Psoas muscle (tissue), 8 donors: ENCODE data around the gene CCDC192. TPM values are rescaled to one million over a fixed set of nuclear protein-coding genes. Genes with fewer than 3 reads are reported as not detected.

Source experiments
- ATAC-seq, 4 donors: fragments of 200-7000 bp; cut with Tn5 transposase; one replicate each; pipeline ENCODE4 v1.9.1; 2020; ENCODE audit warnings: moderate library complexity in 3 of 4, mild to moderate bottlenecking in 2 of 4
- DNase-seq, 2 donors: peaks; one replicate each; pipeline ENCODE4 v3.0.0-alpha.2; 2020
- H3K27ac ChIP-seq: fragments of 200-600 bp; one replicate; pipeline ENCODE4 v1.8.0; 2022
- H3K27me3 ChIP-seq, 3 donors: fragments of 200-600 bp in 1 of 3; one replicate each; pipeline versions ENCODE4 v1.6.1 to v1.8.0; 2013 to 2022; ENCODE audit warnings: low read length in 2 of 3, mild to moderate bottlenecking in 2 of 3, moderate library complexity in 1 of 3; ENCODE audit not compliant: insufficient read depth in 3 of 3
- H3K36me3 ChIP-seq, 2 donors: fragments of 200-600 bp in 1 of 2; one replicate each; pipeline versions ENCODE4 v1.6.1 to v1.8.0; 2013 to 2022; ENCODE audit warnings: low read depth in 1 of 2, mild to moderate bottlenecking in 1 of 2, moderate library complexity in 1 of 2; ENCODE audit not compliant: insufficient read depth in 1 of 2
- H3K4me1 ChIP-seq: fragments of 200-600 bp; one replicate; pipeline ENCODE4 v1.8.0; 2022
- H3K4me3 ChIP-seq: fragments of 200-600 bp; one replicate; pipeline ENCODE4 v1.8.0; 2022; ENCODE audit warnings: mild to moderate bottlenecking
- H3K9me3 ChIP-seq: fragments of 200-600 bp; one replicate; pipeline ENCODE4 v1.8.0; 2022
- WGBS, 3 donors: extraction: QIAGEN DNeasy Blood & Tissue Kit; methylation state at CpG; one replicate each; pipeline versions ENCODE4 v1.1.6 to v1.1.7; 2013; 5-methylcytosine and 5-hydroxymethylcytosine counted together
- intact Hi-C, 2 donors: fragments of 100-400 bp; cut with DNase I; formaldehyde crosslinking; loops; one replicate each; pipeline versions ENCODE4 v1.11.0 to v1.14.2; 2022
- polyA plus RNA-seq, 3 donors: library from polyadenylated mRNA; stranded (reverse); fragments of 200-250 nt; gene quantifications; one replicate each; pipeline ENCODE4 v1.2.3, GENCODE V29; 2013
- total RNA-seq, 4 donors: library from RNA; stranded (reverse); fragmentation: NEBNext Ultra II Directional in 2 of 4; extraction: Animal tissue kit (Norgen Biotek cat#: 25700) in 2 of 4; gene quantifications; one replicate each; pipeline versions ENCODE4 v1.2.1 to v1.2.4, GENCODE V29; 2021 to 2023
- TF ChIP-seq, protein P1 (sequence below): fragments of 200-600 bp; IDR thresholded peaks from one replicate; pipeline ENCODE4 v1.8.0; 2022; ENCODE audit warnings: antibody characterized with exemption
- donor health status: healthy with polysubstance abuse.
- donor health status: DM: no; HTN: no; CAD: no; lungs with moderate emphysema.
- donor health status: Bipolar disorder and iron deficiency.
- donor health status: healthy.
- donor health status: DM: yes; HTN: yes; CAD: no.
- donor health status: DM: no; HTN: no; CAD: no.
- donor health status: DM: no; HTN: no; CAD: no.
- donor health status: DM: yes; HTN: yes; CAD: no.

The CCDC192 gene
- total and polyA plus RNA-seq, 7 donors = 0.12 to 1.2 (median 0.19) TPM; not detected in 4

DNA sequence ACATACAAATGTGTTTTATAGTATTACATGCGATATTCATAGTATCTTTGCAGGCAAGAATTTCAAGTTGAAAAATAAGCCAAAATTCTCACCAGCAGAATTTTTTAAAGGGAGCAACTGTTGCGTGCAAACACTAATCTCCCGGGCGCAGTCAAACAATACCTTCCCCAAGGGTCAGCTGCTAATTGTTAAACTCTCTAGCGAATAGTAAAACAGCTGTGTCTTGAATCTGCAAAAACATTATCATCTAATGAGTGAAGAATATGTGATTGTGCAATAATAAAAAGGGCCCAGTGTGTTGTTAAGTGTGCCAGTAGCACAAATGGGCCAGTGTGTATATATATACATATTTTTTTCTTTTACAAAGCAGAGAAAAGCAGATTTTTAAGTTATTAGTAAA, 131.4 kb downstream of the CCDC192 start:
- ATAC-seq (no peak), DNase-seq (no peak)
- Histone ChIP-seq H3K4me1 (peaks cover 13% of the 10 kb centered on the region), H3K36me3 (no peaks in the 10 kb centered on the region), H3K27ac (no peak overlapping the region), H3K4me3 (no peak overlapping the region), H3K27me3 (no peaks in the 10 kb centered on the region), H3K9me3 (no peaks in the 10 kb centered on the region)
- 29 to 45% (median 31%) methylated on average over 5 of the region's 5 CpGs for WGBS, 3 donors
- TF ChIP-seq, protein P1, sequence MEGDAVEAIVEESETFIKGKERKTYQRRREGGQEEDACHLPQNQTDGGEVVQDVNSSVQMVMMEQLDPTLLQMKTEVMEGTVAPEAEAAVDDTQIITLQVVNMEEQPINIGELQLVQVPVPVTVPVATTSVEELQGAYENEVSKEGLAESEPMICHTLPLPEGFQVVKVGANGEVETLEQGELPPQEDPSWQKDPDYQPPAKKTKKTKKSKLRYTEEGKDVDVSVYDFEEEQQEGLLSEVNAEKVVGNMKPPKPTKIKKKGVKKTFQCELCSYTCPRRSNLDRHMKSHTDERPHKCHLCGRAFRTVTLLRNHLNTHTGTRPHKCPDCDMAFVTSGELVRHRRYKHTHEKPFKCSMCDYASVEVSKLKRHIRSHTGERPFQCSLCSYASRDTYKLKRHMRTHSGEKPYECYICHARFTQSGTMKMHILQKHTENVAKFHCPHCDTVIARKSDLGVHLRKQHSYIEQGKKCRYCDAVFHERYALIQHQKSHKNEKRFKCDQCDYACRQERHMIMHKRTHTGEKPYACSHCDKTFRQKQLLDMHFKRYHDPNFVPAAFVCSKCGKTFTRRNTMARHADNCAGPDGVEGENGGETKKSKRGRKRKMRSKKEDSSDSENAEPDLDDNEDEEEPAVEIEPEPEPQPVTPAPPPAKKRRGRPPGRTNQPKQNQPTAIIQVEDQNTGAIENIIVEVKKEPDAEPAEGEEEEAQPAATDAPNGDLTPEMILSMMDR = no peak
- intact Hi-C loops = loop anchor here in 1 of 2 donors (5.0 kb wide), 1 partner anchor 77 kb away; no protein-coding TSS in a partner anchor

DNA sequence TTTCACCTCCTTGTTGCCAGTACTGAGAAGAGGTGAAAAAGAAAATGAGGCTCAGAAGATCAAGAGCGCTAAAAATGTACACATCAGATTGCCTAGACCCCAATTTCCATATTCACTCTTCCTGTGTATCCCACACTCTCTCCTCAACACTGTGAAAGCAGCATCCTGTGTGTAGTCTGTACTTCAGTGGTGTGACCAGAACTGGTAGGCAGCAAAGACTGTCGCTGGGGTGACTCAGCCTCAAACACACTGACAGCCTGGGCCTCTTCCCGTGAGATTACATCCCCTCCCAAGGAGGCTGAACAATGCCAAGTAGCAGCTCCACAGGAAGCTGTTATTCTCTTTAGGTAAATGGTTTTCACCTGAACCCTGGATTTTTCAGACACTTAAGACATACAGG, 135.5 kb downstream of the CCDC192 start:
- WGBS, 3 donors = 70 to 79% (median 76%) methylated on average over 3 of the region's 3 CpGs
- Histone ChIP-seq H3K36me3 (no peaks in the 10 kb centered on the region), H3K27me3 (no peaks in the 10 kb centered on the region), H3K9me3 (no peaks in the 10 kb centered on the region), H3K4me3 (no peak overlapping the region), H3K27ac (no peak overlapping the region), H3K4me1 (no peaks in the 10 kb centered on the region)
- intact Hi-C loops = no loop called here
- TF ChIP-seq, protein P1 = no peak
- DNase-seq = no peak
- ATAC-seq = no peak

DNA sequence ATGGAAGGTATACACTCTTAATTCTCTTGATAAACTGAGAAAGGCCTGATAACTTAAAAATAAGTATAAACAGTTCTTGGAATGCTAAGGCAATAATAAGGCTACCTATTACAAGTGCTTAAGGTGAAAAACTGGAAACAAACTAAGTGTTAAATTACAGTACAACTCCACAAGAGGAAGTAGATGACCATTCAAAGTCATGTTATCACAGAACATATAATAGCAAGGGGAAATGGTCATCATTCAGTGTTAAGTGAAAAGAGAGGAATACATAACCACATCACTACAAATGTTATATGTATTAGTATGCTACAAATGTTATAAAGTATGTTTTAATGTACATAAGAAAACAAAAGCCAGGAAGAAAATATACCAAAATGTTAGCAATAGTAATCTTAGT, 135.9 kb downstream of the CCDC192 start:
- Histone ChIP-seq H3K27me3 (no peaks in the 10 kb centered on the region), H3K4me1 (no peaks in the 10 kb centered on the region), H3K4me3 (no peak overlapping the region), H3K36me3 (no peaks in the 10 kb centered on the region), H3K9me3 (no peaks in the 10 kb centered on the region), H3K27ac (no peak overlapping the region)
- TF ChIP-seq, protein P1 = no peak
- intact Hi-C loops = no loop called here
- ATAC-seq = no peak
- no peak for DNase-seq

DNA sequence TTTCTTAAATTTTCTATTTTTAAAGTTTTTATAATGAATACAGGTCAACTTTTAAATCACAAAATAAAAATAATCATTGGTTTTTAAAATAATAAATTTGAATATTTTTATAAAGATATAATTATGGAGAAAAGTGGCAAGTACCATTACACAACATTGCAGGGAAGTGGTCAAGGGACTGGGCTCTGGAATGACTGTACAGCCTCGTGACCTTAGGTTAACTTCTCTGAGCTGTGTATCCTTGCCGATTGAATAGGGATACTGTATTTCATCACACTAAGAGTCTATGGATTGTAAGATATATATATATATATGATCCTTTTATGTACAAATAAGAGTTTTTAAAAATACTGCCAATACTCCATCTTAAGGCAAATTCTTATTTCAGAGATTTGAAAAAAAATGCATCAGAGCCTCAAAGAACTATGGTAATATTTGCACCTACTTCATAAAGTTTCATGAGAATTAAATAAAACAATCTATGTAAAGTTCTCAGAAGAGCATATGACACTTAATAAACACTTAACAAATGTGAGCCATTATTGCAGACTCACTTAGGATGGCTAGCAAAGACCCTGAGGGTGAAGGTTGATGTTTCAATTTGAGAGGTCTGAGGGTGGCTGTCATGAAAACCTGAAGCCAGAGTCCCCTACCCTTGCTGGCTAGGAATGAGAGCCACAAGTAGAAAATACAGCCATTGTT, 136.5 kb downstream of the CCDC192 start:
- Histone ChIP-seq H3K4me1 (no peaks in the 10 kb centered on the region), H3K36me3 (no peaks in the 10 kb centered on the region), H3K27ac (no peak overlapping the region), H3K27me3 (no peaks in the 10 kb centered on the region), H3K9me3 (no peaks in the 10 kb centered on the region), H3K4me3 (no peak overlapping the region)
- ATAC-seq (no peak), DNase-seq (no peak)
- TF ChIP-seq, protein P1 = no peak
- intact Hi-C loops = no loop called here
- 71 to 84% (median 74%) methylated on average over 2 of the region's 2 CpGs for WGBS, 3 donors

DNA sequence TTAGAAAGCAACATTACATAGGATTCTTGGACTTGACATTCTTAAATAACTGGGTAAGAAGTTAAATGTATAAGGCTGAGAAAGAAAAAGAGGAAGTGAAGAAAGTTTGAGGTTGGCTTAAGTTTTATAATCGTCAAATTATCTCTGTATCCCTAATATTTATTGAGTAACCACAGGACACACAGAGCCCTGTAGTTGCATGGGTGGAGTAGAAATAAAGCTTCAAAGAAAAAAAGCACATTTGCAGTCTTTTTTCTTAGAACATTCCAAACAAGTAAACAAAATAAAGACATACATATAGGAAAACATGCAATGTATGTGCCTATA, 137.0 kb downstream of the CCDC192 start:
- 78 to 84% (median 83%) methylated on average over 1 of the region's 1 CpG for WGBS, 3 donors
- Histone ChIP-seq H3K36me3 (no peaks in the 10 kb centered on the region), H3K27me3 (no peaks in the 10 kb centered on the region), H3K4me3 (no peak overlapping the region), H3K9me3 (no peaks in the 10 kb centered on the region), H3K4me1 (no peaks in the 10 kb centered on the region), H3K27ac (no peak overlapping the region)
- intact Hi-C loops = no loop called here
- TF ChIP-seq, protein P1 = no peak
- ATAC-seq (no peak), DNase-seq (no peak)
